DMS153 treated with DMSO at 0.1 percent for 48 hours (cell line): ENCODE results near the gene MAP3K12.

Experiments used
- DNase-seq: peaks from one replicate; lab custom pipeline; 2025; ENCODE audit not compliant: unreplicated experiment; lab: John Stamatoyannopoulos, UW

The MAP3K12 gene

GRCh38 chr12:53508534-53509170 lies 9.4 kb upstream of the MAP3K12 start:
- peak; percentile 65 for DNase-seq

GRCh38 chr12:53507603-53507885 lies 8.3 kb upstream of the MAP3K12 start:
- DNase-seq, result no peak

GRCh38 chr12:53506881-53507602 lies 7.8 kb upstream of the MAP3K12 start, which contains the start of gene NPFF:
NPFF (minus strand) TSS chr12:53507484; CDS start chr12:53507474, 10 bp downstream.
- DNase-seq, result no peak

GRCh38 chr12:53506450-53506785 lies 7.2 kb upstream of the MAP3K12 start:
- no peak for DNase-seq

GRCh38 chr12:53505555-53506449 lies 6.5 kb upstream of the MAP3K12 start:
- no peak for DNase-seq

GRCh38 chr12:53505086-53505485 lies 5.8 kb upstream of the MAP3K12 start:
- DNase-seq, result no peak

- no peak for DNase-seq
These were observed 5.0 kb upstream of the MAP3K12 start for GRCh38 chr12:53504004-53504920.

- DNase-seq, result no peak
These were observed 3.9 kb upstream of the MAP3K12 start for GRCh38 chr12:53502983-53503728.

- no peak for DNase-seq
These were observed 3.1 kb upstream of the MAP3K12 start for GRCh38 chr12:53502331-53502730.

GRCh38 chr12:53501615-53502181 lies 2.4 kb upstream of the MAP3K12 start:
- DNase-seq, result no peak

GRCh38 chr12:53500776-53501614 lies 1.7 kb upstream of the MAP3K12 start, which contains the start of gene TARBP2:
TARBP2 (plus strand) TSS chr12:53501283; CDS start chr12:53501409, 126 bp downstream.
- DNase-seq, result peak; percentile 99

GRCh38 chr12:53500142-53500775 lies 1.0 kb upstream of the MAP3K12 start:
- no peak for DNase-seq

GRCh38 chr12:53498235-53498630 lies 1.0 kb downstream of the MAP3K12 start:
- DNase-seq, result no peak

GRCh38 chr12:53497461-53497860 lies 1.8 kb downstream of the MAP3K12 start:
- no peak for DNase-seq

GRCh38 chr12:53496752-53497032 lies 2.6 kb downstream of the MAP3K12 start:
- DNase-seq, result no peak

- no peak for DNase-seq
These were observed 3.1 kb downstream of the MAP3K12 start for GRCh38 chr12:53495903-53496751.

GRCh38 chr12:53493610-53494391 lies 5.5 kb downstream of the MAP3K12 start:
- no peak for DNase-seq
